Left lung (tissue), 10 donors: ENCODE data around the gene AXL. TPM values are rescaled to one million over a fixed set of nuclear protein-coding genes. Genes with fewer than 3 reads are reported as not detected.

ENCODE experiments used
- ATAC-seq: fragments of 200-7000 bp; cut with Tn5 transposase; one replicate; pipeline ENCODE4 v1.9.1; 2020; ENCODE audit warnings: moderate library complexity
- DNase-seq, 4 donors: peaks; one replicate each; pipeline ENCODE4 v3.0.0-alpha.2; 2013 to 2020
- H3K27ac ChIP-seq, 2 donors: fragments of 200-600 bp; sonication (generic) in 1 of 2; one replicate each; pipeline versions ENCODE4 v1.5.0 to v1.8.0; 2020 to 2021
- H3K27me3 ChIP-seq, 2 donors: fragments of 200-600 bp; sonication (generic) in 1 of 2; one replicate each; pipeline versions ENCODE4 v1.5.0 to v1.8.0; 2020 to 2021
- H3K36me3 ChIP-seq, 2 donors: fragments of 200-600 bp; sonication (generic) in 1 of 2; one replicate each; pipeline versions ENCODE4 v1.5.0 to v1.8.0; 2020 to 2021
- H3K4me1 ChIP-seq, 2 donors: fragments of 200-600 bp; one replicate each; pipeline ENCODE4 v1.8.0; 2021
- H3K4me3 ChIP-seq, 2 donors: fragments of 200-600 bp; sonication (generic) in 1 of 2; one replicate each; pipeline versions ENCODE4 v1.5.0 to v1.8.0; 2020 to 2021; ENCODE audit warnings: mild to moderate bottlenecking in 1 of 2
- H3K9me3 ChIP-seq, 2 donors: fragments of 200-600 bp; sonication (generic) in 1 of 2; one replicate each; pipeline versions ENCODE4 v1.5.0 to v1.8.0; 2020 to 2021
- intact Hi-C, 2 donors: fragments of 100-400 bp; cut with DNase I; formaldehyde crosslinking; loops; one replicate each; pipeline versions ENCODE4 v1.11.2 to v1.14.2; 2022
- polyA plus RNA-seq, 6 donors: library from polyadenylated mRNA; unstranded; fragments of 120-200 nt; gene quantifications; one replicate each; pipeline ENCODE4 v1.2.1, GENCODE V29; 2013; ENCODE audit not compliant: insufficient read length in 6 of 6
- total RNA-seq, 2 donors: library from RNA; stranded (reverse); fragmentation: NEBNext Ultra II Directional; extraction: Animal tissue kit (Norgen Biotek cat#: 25700); gene quantifications; one replicate each; pipeline ENCODE4 v1.2.1, GENCODE V29; 2021
- TF ChIP-seq, protein P1 (sequence below), 2 donors: fragments of 200-600 bp; sonication (generic) in 1 of 2; IDR thresholded peaks; one replicate each; pipeline versions ENCODE4 v1.5.0 to v1.8.0; 2021; ENCODE audit warnings: antibody characterized with exemption in 2 of 2
- donor health status: DM: no; HTN: yes; CAD: no.
- donor health status: DM: no; HTN: no; CAD: no.

AXL gene
- total and polyA plus RNA-seq, 8 donors = 30.4 to 48.2 (median 33.9) TPM

DNA sequence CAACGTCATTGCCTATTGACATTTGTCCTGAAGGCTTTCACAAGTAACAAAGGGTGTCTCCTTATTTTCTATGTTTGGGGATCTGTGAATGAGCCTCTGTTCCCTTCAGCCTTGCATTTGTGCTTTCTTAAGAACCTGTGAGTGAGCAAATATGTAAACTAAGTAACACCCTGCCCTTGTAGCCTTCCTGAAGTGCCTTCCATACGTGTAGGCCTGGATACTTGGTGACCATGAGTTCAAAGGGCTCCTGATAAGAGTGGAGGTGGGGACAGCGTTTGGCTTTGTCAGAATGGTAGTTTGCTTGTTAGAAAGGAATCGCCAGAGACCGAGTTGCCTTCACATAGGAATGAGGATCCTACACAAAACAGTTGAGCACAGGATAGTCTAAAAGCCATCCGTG, 76.5 kb downstream of the AXL start:
- Histone ChIP-seq H3K27ac (peak overlapping the region; percentile 57 to 77), H3K4me1 (peaks cover 45 to 53% of the 10 kb centered on the region in 2 donors), H3K4me3 (no peak overlapping the region), H3K27me3 (no peaks in the 10 kb centered on the region), H3K36me3 (peaks cover 0 to 96% of the 10 kb centered on the region in 2 donors), H3K9me3 (no peaks in the 10 kb centered on the region)
- DNase-seq (no peak), ATAC-seq (peak; percentile 60)
- intact Hi-C loops = no loop called here
- TF ChIP-seq, protein P1, sequence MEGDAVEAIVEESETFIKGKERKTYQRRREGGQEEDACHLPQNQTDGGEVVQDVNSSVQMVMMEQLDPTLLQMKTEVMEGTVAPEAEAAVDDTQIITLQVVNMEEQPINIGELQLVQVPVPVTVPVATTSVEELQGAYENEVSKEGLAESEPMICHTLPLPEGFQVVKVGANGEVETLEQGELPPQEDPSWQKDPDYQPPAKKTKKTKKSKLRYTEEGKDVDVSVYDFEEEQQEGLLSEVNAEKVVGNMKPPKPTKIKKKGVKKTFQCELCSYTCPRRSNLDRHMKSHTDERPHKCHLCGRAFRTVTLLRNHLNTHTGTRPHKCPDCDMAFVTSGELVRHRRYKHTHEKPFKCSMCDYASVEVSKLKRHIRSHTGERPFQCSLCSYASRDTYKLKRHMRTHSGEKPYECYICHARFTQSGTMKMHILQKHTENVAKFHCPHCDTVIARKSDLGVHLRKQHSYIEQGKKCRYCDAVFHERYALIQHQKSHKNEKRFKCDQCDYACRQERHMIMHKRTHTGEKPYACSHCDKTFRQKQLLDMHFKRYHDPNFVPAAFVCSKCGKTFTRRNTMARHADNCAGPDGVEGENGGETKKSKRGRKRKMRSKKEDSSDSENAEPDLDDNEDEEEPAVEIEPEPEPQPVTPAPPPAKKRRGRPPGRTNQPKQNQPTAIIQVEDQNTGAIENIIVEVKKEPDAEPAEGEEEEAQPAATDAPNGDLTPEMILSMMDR (IDR thresholded peaks at IDR 0.05) = no peak

DNA sequence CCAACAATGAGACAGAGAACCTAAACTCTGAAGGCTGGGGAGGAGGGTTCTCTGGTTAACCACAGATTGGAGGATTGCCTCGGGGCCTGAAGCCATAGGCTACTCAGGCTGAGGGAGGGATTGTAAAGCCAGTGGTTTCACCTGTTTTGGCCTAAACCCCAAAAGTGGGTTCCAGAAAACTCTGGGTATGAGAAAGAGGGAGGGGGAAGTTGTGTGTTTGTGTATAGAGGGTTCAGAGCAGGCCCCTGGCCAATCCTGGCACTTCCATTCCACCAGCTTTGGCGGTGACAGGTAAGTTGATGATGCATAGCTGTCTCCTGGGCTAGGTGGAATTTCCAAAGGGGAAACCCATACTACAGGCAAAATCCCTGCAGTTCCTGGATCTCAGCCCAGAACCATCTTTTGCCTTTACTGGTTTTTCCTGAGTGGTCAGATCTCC, 77.4 kb downstream of the AXL start:
- Histone ChIP-seq H3K4me1 (peaks cover 45 to 53% of the 10 kb centered on the region in 2 donors), H3K9me3 (no peaks in the 10 kb centered on the region), H3K27ac (peak overlapping the region; percentile 77 to 88), H3K36me3 (peaks cover 0 to 96% of the 10 kb centered on the region in 2 donors), H3K4me3 (no peak overlapping the region), H3K27me3 (no peaks in the 10 kb centered on the region)
- TF ChIP-seq, protein P1 (IDR thresholded peaks at IDR 0.05) = no peak
- DNase-seq = no peak
- intact Hi-C loops = no loop called here
- no peak for ATAC-seq

DNA sequence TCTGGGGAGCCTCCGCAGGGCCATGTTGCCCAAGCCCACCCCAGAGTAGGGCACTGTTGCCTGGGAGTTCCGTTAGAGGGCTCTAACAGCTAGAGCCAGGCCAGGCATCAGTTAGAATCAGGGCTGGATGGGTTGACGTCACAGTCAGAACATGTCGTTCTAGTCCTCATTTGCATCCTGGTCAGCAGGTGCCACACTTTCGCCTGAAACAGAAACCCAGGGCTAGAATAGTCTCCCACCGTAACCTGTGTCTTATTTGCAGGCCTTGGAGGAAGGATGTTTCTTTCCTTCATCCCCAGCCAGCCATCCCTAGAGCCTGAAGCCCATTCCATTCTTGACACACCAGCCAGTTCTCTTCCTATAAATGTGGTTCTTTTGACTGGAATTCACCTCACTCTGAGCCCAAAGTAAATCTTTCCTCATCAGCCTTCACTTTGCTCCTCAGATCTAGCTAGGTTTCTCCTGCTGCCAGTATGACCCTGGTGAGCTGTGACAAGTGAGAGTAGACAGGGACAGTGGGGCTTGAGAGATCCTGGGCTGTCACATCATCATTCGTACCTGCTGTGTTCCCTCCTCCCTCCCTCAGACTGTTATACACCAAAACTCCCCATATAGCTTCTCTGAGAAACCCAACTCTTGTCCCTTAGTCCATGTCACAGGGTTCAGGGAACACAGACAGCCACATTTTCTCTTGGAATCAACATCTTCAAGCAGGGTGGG, 78.8 kb downstream of the AXL start:
- H3K36me3 ChIP-seq = peaks cover 0 to 96% of the 10 kb centered on the region in 2 donors
- no peak overlapping the region for H3K4me3 ChIP-seq
- intact Hi-C loops = no loop called here
- no peaks in the 10 kb centered on the region for H3K9me3 ChIP-seq
- peak overlapping the region; percentile 77 to 88 for H3K27ac ChIP-seq
- H3K4me1 ChIP-seq = peaks cover 45 to 63% of the 10 kb centered on the region in 2 donors
- TF ChIP-seq, protein P1 (IDR thresholded peaks at IDR 0.05) = no peak
- no peak for DNase-seq
- peak; percentile 2 for ATAC-seq
- H3K27me3 ChIP-seq = no peaks in the 10 kb centered on the region

DNA sequence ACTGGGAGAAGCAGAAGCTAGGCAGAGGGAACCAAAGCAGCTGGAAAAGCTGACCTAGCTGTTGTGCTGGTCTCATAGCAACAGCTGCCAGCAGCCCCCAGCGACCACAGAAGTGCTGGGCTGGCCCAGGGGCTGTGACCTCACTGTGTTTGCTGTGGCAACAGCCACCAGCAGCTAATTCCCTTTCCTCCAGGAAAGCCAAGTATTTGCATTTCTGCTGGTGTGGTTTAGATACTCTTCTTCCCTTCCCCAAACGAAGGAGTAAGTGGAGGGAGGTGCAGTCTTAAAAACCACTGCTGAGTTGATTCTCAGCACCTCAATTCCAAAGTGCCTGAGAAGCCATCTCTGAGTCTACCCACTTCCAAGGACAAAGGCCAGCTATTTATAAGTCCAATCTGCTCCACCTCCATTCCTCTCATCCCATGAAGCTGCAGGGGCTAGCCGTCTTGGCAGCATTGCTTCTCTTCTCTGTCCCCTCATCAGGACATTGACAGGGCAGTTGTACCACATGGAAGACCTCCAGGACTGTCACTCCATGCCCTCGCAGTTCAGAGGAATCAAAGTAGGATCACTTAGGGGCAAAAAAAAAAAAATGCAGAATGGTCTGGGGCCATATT, 79.4 kb downstream of the AXL start:
- Histone ChIP-seq H3K4me1 (peaks cover 45 to 67% of the 10 kb centered on the region in 2 donors), H3K9me3 (no peaks in the 10 kb centered on the region), H3K27me3 (no peaks in the 10 kb centered on the region), H3K36me3 (peaks cover 0 to 96% of the 10 kb centered on the region in 2 donors), H3K27ac (peak overlapping the region; percentile 77 to 88), H3K4me3 (no peak overlapping the region)
- intact Hi-C loops = no loop called here
- DNase-seq (peak; percentile 61 to 93 (median 90)), ATAC-seq (peak; percentile 80)
- TF ChIP-seq, protein P1 (IDR thresholded peaks at IDR 0.05) = no peak

DNA sequence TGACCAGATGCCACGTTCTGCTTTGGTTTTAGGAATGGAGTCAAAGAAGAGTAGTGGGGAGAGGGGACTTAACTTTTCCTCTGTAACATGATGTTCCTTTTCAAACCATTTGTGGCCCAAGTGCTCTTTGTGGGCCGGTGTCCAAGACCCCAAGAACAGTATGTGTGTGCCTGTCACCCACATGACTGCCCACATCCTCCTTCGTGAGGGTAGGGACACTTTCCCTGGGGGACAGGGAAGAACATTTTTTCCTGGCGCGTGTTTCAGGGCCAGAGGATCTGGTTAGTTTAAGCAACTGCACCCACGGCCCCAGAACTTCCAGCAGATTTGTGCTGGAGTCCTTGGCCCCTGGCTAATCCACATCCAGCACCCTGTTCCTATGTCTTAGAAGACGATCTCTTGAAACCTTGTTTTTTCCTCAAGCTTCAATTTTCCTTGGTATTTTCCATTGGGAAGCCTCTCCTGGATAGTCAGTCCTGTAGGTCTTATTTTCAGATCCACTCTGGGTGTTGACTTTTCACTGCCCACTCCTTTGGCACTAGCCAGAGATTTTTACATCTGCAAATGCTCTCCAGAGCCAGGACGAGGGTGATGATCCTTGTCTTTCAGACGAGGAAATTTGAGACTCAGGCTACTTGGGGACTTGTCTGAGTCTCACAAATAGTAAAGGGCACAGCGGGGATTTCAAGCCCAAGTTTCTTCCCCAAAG, 80.2 kb downstream of the AXL start:
- ATAC-seq (no peak), DNase-seq (no peak)
- TF ChIP-seq, protein P1 (IDR thresholded peaks at IDR 0.05) = no peak
- H3K9me3 ChIP-seq = no peaks in the 10 kb centered on the region
- intact Hi-C loops = no loop called here
- peaks cover 45 to 67% of the 10 kb centered on the region in 2 donors for H3K4me1 ChIP-seq
- no peak overlapping the region for H3K4me3 ChIP-seq
- peak overlapping the region; percentile 77 to 88 for H3K27ac ChIP-seq
- H3K36me3 ChIP-seq = peaks cover 0 to 96% of the 10 kb centered on the region in 2 donors
- no peaks in the 10 kb centered on the region for H3K27me3 ChIP-seq
